Neuronal stem cell (in vitro differentiated cells): ENCODE measurements around the gene NKX3-2.

Experiments
- DNase-seq: peaks from one replicate; pipeline ENCODE4 v3.0.0-alpha.2; 2013; ENCODE audit warnings: low spot score
- H2AFZ ChIP-seq: one replicate; pipeline ENCODE4 v1.6.1; 2013; ENCODE audit warnings: mild to moderate bottlenecking, low read length, inconsistent platforms
- H2AK5ac ChIP-seq: 2 replicates; pipeline ENCODE4 v1.6.1; 2013; ENCODE audit warnings: low read depth, mild to moderate bottlenecking, inconsistent platforms, low read length, moderate library complexity, mixed read lengths
- H2BK120ac ChIP-seq: 2 replicates; pipeline ENCODE4 v1.6.1; 2013; ENCODE audit warnings: low read depth, mild to moderate bottlenecking, inconsistent platforms, low read length, moderate library complexity, mixed read lengths
- H2BK12ac ChIP-seq: one replicate; pipeline ENCODE4 v1.6.1; 2013; ENCODE audit warnings: low read length, inconsistent platforms
- H2BK15ac ChIP-seq: 2 replicates; pipeline ENCODE4 v1.6.1; 2013; ENCODE audit warnings: mild to moderate bottlenecking, low read length, inconsistent platforms, mixed read lengths
- H2BK5ac ChIP-seq: one replicate; pipeline ENCODE4 v1.6.1; 2013; ENCODE audit warnings: inconsistent platforms, mild to moderate bottlenecking, low read length, moderate library complexity
- H3K14ac ChIP-seq: one replicate; pipeline ENCODE4 v1.6.1; 2013; ENCODE audit warnings: low read length, inconsistent platforms
- H3K18ac ChIP-seq: 2 replicates; pipeline ENCODE4 v1.6.1; 2013; ENCODE audit warnings: low read length, inconsistent platforms
- H3K23ac ChIP-seq: 2 replicates; pipeline ENCODE4 v1.6.1; 2013; ENCODE audit warnings: low read depth, mild to moderate bottlenecking, mixed read lengths, low read length, inconsistent platforms; ENCODE audit not compliant: poor library complexity
- H3K27ac ChIP-seq: replicated peaks from 3 replicates; pipeline ENCODE4 v1.5.1; 2013; ENCODE audit warnings: low read length, inconsistent platforms
- H3K27me3 ChIP-seq, 3 experiments: 2 replicates each; pipeline ENCODE4 v1.6.1; 2013; ENCODE audit warnings: low read length in 3 of 3, mild to moderate bottlenecking in 2 of 3, inconsistent platforms in 1 of 3, low read depth in 1 of 3, mixed read lengths in 1 of 3, moderate library complexity in 1 of 3; ENCODE audit not compliant: control insufficient read depth in 3 of 3, insufficient read depth in 3 of 3
- H3K36me3 ChIP-seq, 2 donors: replicated peaks in 1 of 2; 2 replicates each; pipeline ENCODE4 v1.6.1; 2013; ENCODE audit warnings: low read length in 2 of 2; ENCODE audit not compliant: control insufficient read depth in 2 of 2, insufficient read depth in 2 of 2
- H3K4ac ChIP-seq: 2 replicates; pipeline ENCODE4 v1.6.1; 2013; ENCODE audit warnings: inconsistent platforms, mild to moderate bottlenecking, low read length, moderate library complexity
- H3K4me1 ChIP-seq, 2 donors: 1 replicate in 1 of 2; 2 replicates in 1 of 2; pipeline ENCODE4 v1.6.1; 2013; ENCODE audit warnings: low read length in 2 of 2, low read depth in 1 of 2; ENCODE audit not compliant: control insufficient read depth in 2 of 2, insufficient read depth in 1 of 2
- H3K4me2 ChIP-seq: one replicate; pipeline ENCODE4 v1.6.1; 2013; ENCODE audit warnings: mild to moderate bottlenecking, low read length, inconsistent platforms; ENCODE audit not compliant: insufficient read depth, poor library complexity, severe bottlenecking
- H3K4me3 ChIP-seq, 2 donors: 2 replicates each; pipeline ENCODE4 v1.5.1; 2013; ENCODE audit warnings: low read length in 2 of 2, mild to moderate bottlenecking in 2 of 2, inconsistent platforms in 1 of 2, moderate library complexity in 1 of 2
- H3K79me1 ChIP-seq: one replicate; pipeline ENCODE4 v1.6.1; 2013; ENCODE audit warnings: low read depth, mild to moderate bottlenecking, inconsistent platforms, low read length, moderate library complexity
- H3K9ac ChIP-seq: one replicate; pipeline ENCODE4 v1.6.1; 2013; ENCODE audit warnings: mild to moderate bottlenecking, low read depth, low read length, inconsistent platforms; ENCODE audit not compliant: poor library complexity
- H3K9me3 ChIP-seq, 2 donors: replicated peaks in 1 of 2; 2 replicates each; pipeline versions ENCODE3 to v1.6.1; 2013; ENCODE audit warnings: low read length in 2 of 2, mild to moderate bottlenecking in 2 of 2, inconsistent platforms in 1 of 2, low read depth in 1 of 2, mixed read lengths in 1 of 2, moderate library complexity in 1 of 2; ENCODE audit not compliant: control insufficient read depth in 2 of 2, insufficient read depth in 1 of 2
- H4K8ac ChIP-seq: one replicate; pipeline ENCODE4 v1.6.1; 2013; ENCODE audit warnings: low read depth, mild to moderate bottlenecking, inconsistent platforms, low read length, moderate library complexity
- H4K91ac ChIP-seq: one replicate; pipeline ENCODE4 v1.6.1; 2013; ENCODE audit warnings: low read length, low read depth, mild to moderate bottlenecking, inconsistent platforms; ENCODE audit not compliant: poor library complexity
- WGBS, 2 donors: extraction: QIAGEN DNeasy Blood & Tissue Kit; methylation state at CpG; one replicate each; pipeline ENCODE4 v1.1.7; 2013; ENCODE audit warnings: missing lambda C conversion rate in 2 of 2, mixed read lengths in 1 of 2; ENCODE audit not compliant: insufficient read length in 2 of 2, insufficient replicate concordance in 1 of 2; ENCODE audit errors: extremely low coverage in 2 of 2; 5-methylcytosine and 5-hydroxymethylcytosine counted together

The NKX3-2 gene

GRCh38 chr4:13530823-13531624 is 13.3 kb downstream of the NKX3-2 start:
- no peak overlapping the region for H4K8ac ChIP-seq
- no peak overlapping the region for H3K9ac ChIP-seq
- H2BK5ac ChIP-seq: no peak overlapping the region
- peaks cover 70 to 99% (median 94%) of the 10 kb centered on the region in 3 experiments for H3K27me3 ChIP-seq
- peak overlapping the region; percentile 78 for H2AFZ ChIP-seq
- no peak for DNase-seq
- H3K4me2 ChIP-seq: peak overlapping the region; percentile 32
- no peak overlapping the region for H4K91ac ChIP-seq
- no peaks in the 10 kb centered on the region for H3K36me3 ChIP-seq
- H2BK15ac ChIP-seq: no peak overlapping the region
- peaks cover 4 to 6% of the 10 kb centered on the region in 2 donors for H3K9me3 ChIP-seq
- no peak overlapping the region for H3K4ac ChIP-seq
- peak overlapping the region; percentile 25 for H3K23ac ChIP-seq
- H2BK12ac ChIP-seq: no peak overlapping the region
- no CpG with 5 or more reads among the region's 35 CpGs for WGBS, 2 donors
- no peaks in the 10 kb centered on the region for H3K79me1 ChIP-seq
- no peak overlapping the region for H3K27ac ChIP-seq
- peak overlapping the region; percentile 30 for H3K18ac ChIP-seq
- H3K4me3 ChIP-seq: peak overlapping the region in 1 of 2 donors; percentile 18
- H2AK5ac ChIP-seq: no peak overlapping the region
- H2BK120ac ChIP-seq: no peak overlapping the region
- peaks cover 4 to 14% of the 10 kb centered on the region in 2 donors for H3K4me1 ChIP-seq
- no peak overlapping the region for H3K14ac ChIP-seq

GRCh38 chr4:13529128-13529919 is 15.0 kb downstream of the NKX3-2 start:
- H2BK120ac ChIP-seq: no peak overlapping the region
- H2BK15ac ChIP-seq: no peak overlapping the region
- H3K9ac ChIP-seq: no peak overlapping the region
- H4K91ac ChIP-seq: no peak overlapping the region
- no peak overlapping the region for H3K27ac ChIP-seq
- no peak overlapping the region for H2BK5ac ChIP-seq
- H4K8ac ChIP-seq: no peak overlapping the region
- peaks cover 16 to 20% of the 10 kb centered on the region in 2 donors for H3K9me3 ChIP-seq
- H3K36me3 ChIP-seq: no peaks in the 10 kb centered on the region
- no peaks in the 10 kb centered on the region for H3K79me1 ChIP-seq
- no peak for DNase-seq
- H2AFZ ChIP-seq: no peak overlapping the region
- no peak overlapping the region for H3K23ac ChIP-seq
- no peak overlapping the region for H2AK5ac ChIP-seq
- no peak overlapping the region for H3K4me3 ChIP-seq
- WGBS, 2 donors: no CpG with 5 or more reads among the region's 37 CpGs
- no peak overlapping the region for H3K14ac ChIP-seq
- H3K27me3 ChIP-seq: peaks cover 70 to 99% (median 94%) of the 10 kb centered on the region in 3 experiments
- H3K4me1 ChIP-seq: peaks cover 3 to 11% of the 10 kb centered on the region in 2 donors
- H3K18ac ChIP-seq: no peak overlapping the region
- H2BK12ac ChIP-seq: no peak overlapping the region
- no peak overlapping the region for H3K4ac ChIP-seq
- no peak overlapping the region for H3K4me2 ChIP-seq

- Histone ChIP-seq H4K91ac (no peak overlapping the region), H2BK5ac (no peak overlapping the region), H3K27ac (no peak overlapping the region), H3K18ac (no peak overlapping the region), H3K4me3 (no peak overlapping the region), H3K9ac (no peak overlapping the region), H3K4ac (no peak overlapping the region), H3K23ac (no peak overlapping the region), H2AK5ac (no peak overlapping the region), H3K4me2 (no peak overlapping the region), H2BK15ac (no peak overlapping the region), H3K36me3 (no peaks in the 10 kb centered on the region), H2BK12ac (no peak overlapping the region), H3K79me1 (no peaks in the 10 kb centered on the region), H3K14ac (no peak overlapping the region), H4K8ac (no peak overlapping the region), H3K9me3 (peaks cover 21 to 25% of the 10 kb centered on the region in 2 donors), H2BK120ac (no peak overlapping the region), H3K4me1 (peaks cover 2 to 6% of the 10 kb centered on the region in 2 donors), H2AFZ (no peak overlapping the region), H3K27me3 (peaks cover 70 to 99% (median 94%) of the 10 kb centered on the region in 3 experiments)
- WGBS, 2 donors: no CpG with 5 or more reads among the region's 5 CpGs
- DNase-seq: no peak
Observed at GRCh38 chr4:13528821-13529127, 15.5 kb downstream of the NKX3-2 start.
